Measurements from ENCODE around the gene IL24.
"Not testable (repeated sequence)": the region's sequence is repeated elsewhere in the genome, so short reads cannot be mapped to it uniquely, and the experiment has no call there.

IL24 gene

GRCh38 chr1:206922524-206922923 is 25.3 kb downstream of the IL24 start:
- TF ChIP-seq CTCF (IDR thresholded peaks at IDR 0.05; ENCODE audit: extremely low read depth, missing control alignments): no peak
- no peak for DNase-seq (ENCODE audit: low spot score)

GRCh38 chr1:206923009-206923960 is 26.0 kb downstream of the IL24 start:
- DNase-seq (ENCODE audit: low spot score): peak; percentile 76
- no peak for TF ChIP-seq CTCF (IDR thresholded peaks at IDR 0.05; ENCODE audit: extremely low read depth, missing control alignments)

DNA sequence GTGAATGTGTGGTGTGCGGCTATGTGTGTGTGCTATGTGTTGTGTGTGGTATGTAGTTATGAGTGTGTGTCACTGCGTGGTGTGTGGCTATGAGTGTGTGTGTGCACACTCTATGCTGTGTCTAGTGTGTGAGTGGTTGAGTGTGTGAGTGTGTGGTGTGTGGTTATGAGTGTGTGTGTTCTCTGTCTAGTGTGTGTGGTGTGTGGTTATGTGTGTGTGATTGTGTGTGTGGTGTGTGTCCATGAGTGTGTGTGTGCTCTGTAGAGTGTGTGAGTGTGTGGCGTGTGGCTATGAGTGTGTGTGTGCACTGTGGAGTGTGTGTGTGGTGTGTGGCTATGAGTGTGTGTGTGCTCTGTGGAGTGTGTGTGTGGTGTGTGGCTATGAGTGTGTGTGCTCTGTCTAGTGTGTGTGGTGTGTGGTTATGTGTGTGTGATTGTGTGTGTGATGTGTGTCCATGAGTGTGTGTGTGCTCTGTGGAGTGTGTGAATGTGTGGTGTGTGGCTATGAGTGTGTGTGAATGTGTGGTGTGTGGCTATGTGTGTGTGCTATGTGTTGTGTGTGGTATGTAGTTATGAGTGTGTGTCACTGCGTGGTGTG is 26.8 kb downstream of the IL24 start:
- DNase-seq (ENCODE audit: low spot score): not testable (repeated sequence)

DNA sequence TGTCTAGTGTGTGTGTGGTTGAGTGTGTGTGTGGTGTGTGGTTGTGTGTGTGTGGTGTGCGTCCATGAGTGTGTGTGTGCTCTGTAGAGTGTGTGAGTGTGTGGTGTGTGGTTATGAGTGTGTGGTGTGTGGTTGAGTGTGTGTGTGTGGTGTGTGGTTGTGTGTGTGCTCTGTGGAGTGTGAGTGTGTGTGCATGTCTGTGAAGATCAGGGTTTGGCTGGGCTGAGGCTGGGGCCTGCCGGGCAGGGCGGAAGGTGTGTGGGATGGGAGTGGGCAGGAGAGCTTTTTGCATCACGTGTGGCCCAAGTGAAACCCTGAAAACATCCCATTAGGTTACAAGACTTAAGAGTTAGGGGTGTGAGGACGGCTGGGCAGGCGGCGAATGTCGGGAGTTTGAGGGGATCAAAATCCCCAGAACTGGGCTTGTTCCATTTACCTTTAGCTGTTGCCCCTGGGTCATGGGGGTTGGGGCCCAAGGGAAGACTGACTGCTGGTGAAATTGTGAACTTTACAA is 27.4 kb downstream of the IL24 start:
- TF ChIP-seq CTCF (IDR thresholded peaks at IDR 0.05; ENCODE audit: extremely low read depth, missing control alignments): no peak
- peak; percentile 42 for DNase-seq (ENCODE audit: low spot score)

DNA sequence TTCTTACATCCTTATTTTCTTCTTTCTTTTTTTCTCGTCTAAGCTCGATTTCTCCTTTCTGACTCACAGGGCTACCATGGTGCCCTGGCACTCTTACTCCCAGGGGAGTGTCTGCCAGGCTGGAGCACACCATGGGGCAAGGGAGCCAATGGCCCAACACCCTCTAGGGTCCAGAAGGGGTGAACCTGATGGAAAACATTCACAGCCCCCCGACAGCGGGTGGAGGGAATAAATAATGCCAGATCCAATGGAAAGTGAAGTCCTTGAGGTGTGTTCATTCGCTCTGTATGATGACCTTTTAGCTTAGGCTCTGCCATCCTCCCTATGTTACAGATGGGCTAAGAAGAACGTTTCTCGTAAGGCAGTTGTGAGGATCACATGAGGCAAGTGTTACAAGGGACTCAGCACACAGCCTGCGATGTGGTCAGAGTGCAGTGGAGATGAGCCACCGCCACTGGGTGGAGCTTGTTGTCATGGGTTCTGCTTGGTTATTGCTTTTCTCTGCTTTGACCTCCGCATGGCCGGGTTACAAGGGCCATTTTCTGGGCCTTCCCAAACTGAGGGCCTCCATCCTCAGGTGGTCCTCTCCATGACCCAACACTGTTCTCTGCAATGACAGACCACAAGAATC is 28.0 kb downstream of the IL24 start:
- DNase-seq (ENCODE audit: low spot score): peak; percentile 77
- peak; percentile 35 for TF ChIP-seq CTCF (IDR thresholded peaks at IDR 0.05; ENCODE audit: extremely low read depth, missing control alignments)

GRCh38 chr1:206926286-206926685 is 29.0 kb downstream of the IL24 start:
- DNase-seq (ENCODE audit: low spot score): no peak
- TF ChIP-seq CTCF (IDR thresholded peaks at IDR 0.05; ENCODE audit: extremely low read depth, missing control alignments): no peak

DNA sequence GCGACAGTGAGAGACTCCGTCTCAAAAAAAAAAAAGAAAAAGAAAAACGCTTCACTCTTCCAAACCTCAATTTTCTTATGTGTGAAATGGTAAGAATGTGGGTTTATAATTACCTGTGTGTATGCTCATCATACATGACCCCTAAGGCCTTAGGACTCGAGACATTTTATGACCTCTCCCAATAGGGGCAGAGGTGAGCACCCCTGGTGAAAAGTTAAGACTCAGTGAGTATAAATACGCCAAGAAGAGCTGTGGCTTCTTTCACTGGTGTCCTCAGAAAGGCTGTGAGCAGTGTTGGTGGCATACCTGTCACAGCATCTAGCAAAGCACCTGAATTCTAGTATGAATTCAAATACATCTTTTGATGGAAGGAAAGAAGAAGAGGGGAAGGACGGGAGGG is 32.3 kb downstream of the IL24 start:
- no peak for DNase-seq (ENCODE audit: low spot score)
- no peak for TF ChIP-seq CTCF (IDR thresholded peaks at IDR 0.05; ENCODE audit: extremely low read depth, missing control alignments)
